Urothelium cell line (cell line): Measurements from ENCODE around the gene PNN.
"Not testable (repeated sequence)": the region's sequence is repeated elsewhere in the genome, so short reads cannot be mapped to it uniquely, and the experiment has no call there.

ENCODE experiments used
- DNase-seq: peaks from one replicate; pipeline ENCODE4 v3.0.0; 2011; ENCODE audit warnings: low spot score, mixed read lengths
- FAIRE-seq: peaks from 2 replicates; lab custom pipeline; 2011; peaks lifted over from hg19 to GRCh38; lab: Jason Lieb, UNC

The PNN gene

GRCh38 chr14:39174560-39175444 lies at the start of gene PNN:
Gene PNN, plus strand, starts transcription at chr14:39175254. Its CDS starts 26 bp downstream, at chr14:39175280.
- no peak for FAIRE-seq

GRCh38 chr14:39137835-39138234 lies 37.2 kb upstream of the PNN start:
- not testable (repeated sequence) for DNase-seq

More at GRCh38 chr14:39174560-39175444, at the start of gene PNN:
- peak; percentile 96 for DNase-seq

GRCh38 chr14:39138440-39138839 lies 36.6 kb upstream of the PNN start:
- FAIRE-seq = no peak
- DNase-seq = no peak

More at GRCh38 chr14:39137835-39138234, 37.2 kb upstream of the PNN start:
- not testable (repeated sequence) for FAIRE-seq

GRCh38 chr14:39140170-39140569 lies 34.9 kb upstream of the PNN start:
- FAIRE-seq (no peak), DNase-seq (no peak)

- FAIRE-seq, DNase-seq: not testable (repeated sequence)
Measured at GRCh38 chr14:39141623-39142022, 33.4 kb upstream of the PNN start.

- FAIRE-seq, DNase-seq: not testable (repeated sequence)
Measured at GRCh38 chr14:39143226-39143625, 31.8 kb upstream of the PNN start.

GRCh38 chr14:39145266-39145966 lies 29.6 kb upstream of the PNN start:
- DNase-seq (no peak), FAIRE-seq (no peak)

- FAIRE-seq (no peak), DNase-seq (no peak)
Measured at GRCh38 chr14:39154594-39155189, 20.4 kb upstream of the PNN start.

- no peak for FAIRE-seq
- no peak for DNase-seq
Measured at GRCh38 chr14:39157491-39157890, 17.6 kb upstream of the PNN start.

GRCh38 chr14:39158222-39158858 lies 16.7 kb upstream of the PNN start:
- DNase-seq (no peak), FAIRE-seq (no peak)

GRCh38 chr14:39160494-39160893 lies 14.6 kb upstream of the PNN start:
- FAIRE-seq (no peak), DNase-seq (no peak)

- FAIRE-seq, DNase-seq: not testable (repeated sequence)
Measured at GRCh38 chr14:39167797-39168320, 7.2 kb upstream of the PNN start.

GRCh38 chr14:39168591-39168990 lies 6.5 kb upstream of the PNN start:
- DNase-seq = no peak
- no peak for FAIRE-seq

GRCh38 chr14:39169541-39169900 lies 5.5 kb upstream of the PNN start:
- FAIRE-seq = no peak
- DNase-seq = no peak

GRCh38 chr14:39173198-39173597 lies 1.9 kb upstream of the PNN start:
- DNase-seq (no peak), FAIRE-seq (no peak)

GRCh38 chr14:39175445-39176262 lies 600 bp downstream of the PNN start:
- DNase-seq (peak; percentile 25), FAIRE-seq (no peak)

- no peak for DNase-seq
- no peak for FAIRE-seq
Measured at GRCh38 chr14:39176263-39177167, 1.5 kb downstream of the PNN start.

- DNase-seq (no peak), FAIRE-seq (no peak)
Measured at GRCh38 chr14:39177168-39177545, 2.1 kb downstream of the PNN start.

GRCh38 chr14:39179042-39179441 lies 4.0 kb downstream of the PNN start:
- FAIRE-seq (no peak), DNase-seq (no peak)
